Fibroblast of skin of back (primary cell): Measurements from ENCODE around the gene ZSCAN10.

Experiments used
- DNase-seq: peaks from one replicate; pipeline ENCODE4 v3.0.0-alpha.2; 2013

ZSCAN10 gene

GRCh38 chr16:3112058-3112880, 13.2 kb upstream of the ZSCAN10 start, which contains the start of gene ZNF205:
Gene ZNF205 (plus strand): TSS chr16:3112586. CDS start chr16:3113431, 845 bp downstream.
- DNase-seq: peak; percentile 77

GRCh38 chr16:3106205-3106928, 7.3 kb upstream of the ZSCAN10 start:
- DNase-seq: peak; percentile 83

- DNase-seq: no peak
Measured at GRCh38 chr16:3101841-3102470, 2.9 kb upstream of the ZSCAN10 start.

- peak; percentile 40 for DNase-seq
Measured at GRCh38 chr16:3101018-3101840, 2.1 kb upstream of the ZSCAN10 start.

GRCh38 chr16:3099732-3100499, 822 bp upstream of the ZSCAN10 start:
- DNase-seq: peak; percentile 87

- no peak for DNase-seq
Measured at GRCh38 chr16:3099395-3099731, 269 bp upstream of the ZSCAN10 start.

GRCh38 chr16:3097266-3097665, 1.8 kb downstream of the ZSCAN10 start:
- no peak for DNase-seq

- DNase-seq: no peak
Measured at GRCh38 chr16:3096362-3096761, 2.7 kb downstream of the ZSCAN10 start.

GRCh38 chr16:3095869-3096268, 3.2 kb downstream of the ZSCAN10 start:
- no peak for DNase-seq

- DNase-seq: peak; percentile 25
Measured at GRCh38 chr16:3094289-3095027, 4.6 kb downstream of the ZSCAN10 start.

GRCh38 chr16:3092501-3092941, 6.6 kb downstream of the ZSCAN10 start:
- no peak for DNase-seq

GRCh38 chr16:3091551-3091950, 7.5 kb downstream of the ZSCAN10 start:
- no peak for DNase-seq

GRCh38 chr16:3089717-3090592, 9.1 kb downstream of the ZSCAN10 start:
- no peak for DNase-seq

GRCh38 chr16:3088925-3089716, 10.0 kb downstream of the ZSCAN10 start:
- no peak for DNase-seq

- DNase-seq: no peak
Measured at GRCh38 chr16:3088450-3088849, 10.6 kb downstream of the ZSCAN10 start.

- DNase-seq: no peak
Measured at GRCh38 chr16:3087243-3088235, 11.6 kb downstream of the ZSCAN10 start.

GRCh38 chr16:3086596-3087242, 12.4 kb downstream of the ZSCAN10 start:
- no peak for DNase-seq
